HepG2 (cell line): ENCODE data around the gene CISD3. TPM values are rescaled to one million over a fixed set of nuclear protein-coding genes. Genes with fewer than 3 reads are reported as not detected.
A peak's percentile ranks its signal among the peaks of the same experiment; 100 is the strongest.

ENCODE experiments used
- HMG20B ChIP-seq: conservative IDR thresholded peaks from 2 replicates; pipeline ENCODE4 v1.6.1; 2016; ENCODE audit warnings: missing genetic modification reagents, missing compliant biosample characterization
- KDM5A ChIP-seq: fragments of 200-600 bp; sonication (generic); IDR thresholded peaks from 2 replicates; pipeline ENCODE4 v1.7.0; 2018; ENCODE audit warnings: antibody characterized with exemption, mild to moderate bottlenecking, low read length, borderline replicate concordance
- NFKB2 ChIP-seq: sonication (generic); formaldehyde crosslinking; IDR thresholded peaks from 2 replicates; pipeline ENCODE4 v1.4.0; 2020; ENCODE audit warnings: missing genetic modification reagents, borderline replicate concordance
- NR2F2 ChIP-seq: IDR thresholded peaks from 2 replicates; pipeline ENCODE4 v1.6.1; 2012; ENCODE audit warnings: low read depth, inconsistent platforms, borderline replicate concordance
- PHF20 ChIP-seq: sonication (generic); formaldehyde crosslinking; IDR thresholded peaks from 2 replicates; pipeline ENCODE4 v1.5.0; 2020; ENCODE audit warnings: mild to moderate bottlenecking, missing genetic modification reagents
- ZBTB7B ChIP-seq: sonication (generic); formaldehyde crosslinking; IDR thresholded peaks from 2 replicates; pipeline ENCODE4 v1.4.0; 2020; ENCODE audit warnings: missing genetic modification reagents
- ZFP36L1 ChIP-seq: sonication (generic); formaldehyde crosslinking; IDR thresholded peaks from 2 replicates; pipeline ENCODE4 v1.8.0; 2022; ENCODE audit warnings: mild to moderate bottlenecking, missing genetic modification reagents, moderate library complexity
- ZIK1 ChIP-seq: sonication (generic); formaldehyde crosslinking; IDR thresholded peaks from 2 replicates; pipeline ENCODE4 v1.5.0; 2020; ENCODE audit warnings: mild to moderate bottlenecking, low read depth, missing genetic modification reagents, borderline replicate concordance
- ZNF557 ChIP-seq: sonication (generic); formaldehyde crosslinking; IDR thresholded peaks from 2 replicates; pipeline ENCODE4 v1.4.0; 2020; ENCODE audit warnings: missing genetic modification reagents
- ZNF629 ChIP-seq: sonication (generic); formaldehyde crosslinking; conservative IDR thresholded peaks from 2 replicates; pipeline ENCODE4 v1.5.0; 2020; ENCODE audit warnings: missing genetic modification reagents
- ZSCAN31 ChIP-seq: sonication (generic); formaldehyde crosslinking; IDR thresholded peaks from 2 replicates; pipeline ENCODE4 v1.5.0; 2020; ENCODE audit warnings: low read depth, mild to moderate bottlenecking, missing genetic modification reagents
- polyA plus RNA-seq, 8 experiments: library from polyadenylated mRNA; depleted of rRNA in 3 of 8; stranded (reverse) in 7 of 8; unstranded in 1 of 8; fragments of >200 nt; fragmentation: Illumina TruSeq in 4 of 8; extraction: Trizol in 4 of 8; gene quantifications; 2 replicates each; pipeline versions ENCODE4 v1.2.1 to v1.2.3, GENCODE V29; 2011 to 2016; ENCODE audit warnings: low read depth in 4 of 8, missing spikeins in 1 of 8, mixed read lengths in 1 of 8; ENCODE audit not compliant: insufficient read depth in 1 of 8
- total RNA-seq, 5 experiments: library from RNA; depleted of rRNA; stranded (reverse); fragments of >200 nt; fragmentation: Illumina TruSeq; extraction: Trizol; gene quantifications; 2 replicates each; pipeline ENCODE4 v1.2.3, GENCODE V29; 2016; ENCODE audit warnings: low read depth in 1 of 5
- TF ChIP-seq, protein P1 (sequence below): sonication (generic); formaldehyde crosslinking; IDR thresholded peaks from 2 replicates; pipeline ENCODE4 v1.5.0; 2020; ENCODE audit warnings: missing genetic modification reagents, mild to moderate bottlenecking, borderline replicate concordance
- TF ChIP-seq, protein P2 (sequence below): sonication (generic); formaldehyde crosslinking; IDR thresholded peaks from 2 replicates; pipeline ENCODE4 v1.4.0; 2020; ENCODE audit warnings: missing genetic modification reagents
- TF ChIP-seq, protein P3 (sequence below): sonication (generic); formaldehyde crosslinking; conservative IDR thresholded peaks from 2 replicates; pipeline ENCODE4 v1.4.0; 2020; ENCODE audit warnings: missing genetic modification reagents
- TF ChIP-seq, protein P4 (sequence below): sonication (generic); formaldehyde crosslinking; conservative IDR thresholded peaks from 2 replicates; pipeline ENCODE4 v1.4.0; 2020; ENCODE audit warnings: missing genetic modification reagents
- TF ChIP-seq, protein P5 (sequence below): sonication (generic); formaldehyde crosslinking; IDR thresholded peaks from 2 replicates; pipeline ENCODE4 v1.9.0; 2021; ENCODE audit warnings: mild to moderate bottlenecking, missing genetic modification reagents

CISD3 gene
- total and polyA plus RNA-seq, 2 of the 13 experiments (the other 11 are each of a cell fraction or from before 2014, with no cell fraction given) = 30.0 to 34.1 TPM

DNA sequence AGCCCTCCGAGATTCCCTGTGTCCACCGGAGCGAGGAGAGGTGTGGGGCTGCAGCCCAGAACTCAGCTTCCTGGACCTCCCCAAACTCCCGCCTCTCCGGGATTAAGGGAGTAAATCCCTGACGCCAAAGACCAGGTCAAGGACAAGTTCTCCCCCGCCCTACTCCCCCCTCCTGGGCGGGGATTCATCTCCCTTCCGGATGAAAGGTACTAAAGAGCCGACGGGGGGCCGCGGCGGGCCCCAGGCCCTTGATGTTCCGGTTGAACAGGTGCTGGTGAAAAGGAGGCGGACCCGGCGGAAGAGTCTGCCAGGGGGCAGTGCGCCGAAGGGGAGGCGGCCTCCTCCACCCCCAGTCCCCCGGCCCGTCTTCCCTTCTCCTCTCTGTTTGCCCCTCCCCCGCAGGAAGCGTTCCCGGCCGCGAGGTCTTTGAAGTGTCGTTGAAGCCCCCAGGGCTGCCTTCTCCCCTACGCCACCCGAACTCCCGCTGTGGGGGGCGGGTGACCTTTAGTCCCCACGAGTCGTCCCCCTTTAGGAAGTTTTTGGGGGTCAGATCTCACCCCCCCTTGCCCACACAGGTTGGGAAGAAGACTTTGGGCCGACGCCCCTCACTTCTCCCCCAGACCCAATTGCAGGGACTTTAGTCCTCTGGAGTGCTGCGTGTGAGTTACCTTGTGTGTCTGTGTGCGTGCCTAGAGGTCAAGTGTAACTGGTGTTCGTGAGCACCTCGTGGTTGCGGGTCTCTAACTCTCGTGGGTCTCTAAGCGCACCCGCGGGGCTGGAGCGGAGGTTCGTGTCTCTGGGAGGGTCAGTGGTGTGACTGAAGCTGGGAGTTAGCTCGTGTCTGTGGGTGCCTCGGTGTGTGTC, 26.2 kb upstream of the CISD3 start (continued):
- TF ChIP-seq, protein P1, sequence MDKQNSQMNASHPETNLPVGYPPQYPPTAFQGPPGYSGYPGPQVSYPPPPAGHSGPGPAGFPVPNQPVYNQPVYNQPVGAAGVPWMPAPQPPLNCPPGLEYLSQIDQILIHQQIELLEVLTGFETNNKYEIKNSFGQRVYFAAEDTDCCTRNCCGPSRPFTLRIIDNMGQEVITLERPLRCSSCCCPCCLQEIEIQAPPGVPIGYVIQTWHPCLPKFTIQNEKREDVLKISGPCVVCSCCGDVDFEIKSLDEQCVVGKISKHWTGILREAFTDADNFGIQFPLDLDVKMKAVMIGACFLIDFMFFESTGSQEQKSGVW = no peak
- TF ChIP-seq HMG20B (CRISPR knock-in tag) (peak; percentile 97), ZNF557 (peak; percentile 59), KDM5A (peak; percentile 55; the same call in 1 of the 2 replicates), NFKB2 (peak; percentile 92; the same call in 1 of the 2 replicates), ZBTB7B (CRISPR knock-in tag) (peak; percentile 97), PHF20 (peak; percentile 68), ZFP36L1 (CRISPR knock-in tag) (no peak), ZIK1 (CRISPR knock-in tag) (no peak), ZSCAN31 (peak; percentile 92), NR2F2 (peak; percentile 93), ZNF629 (CRISPR knock-in tag) (no peak)
- TF ChIP-seq, protein P2, sequence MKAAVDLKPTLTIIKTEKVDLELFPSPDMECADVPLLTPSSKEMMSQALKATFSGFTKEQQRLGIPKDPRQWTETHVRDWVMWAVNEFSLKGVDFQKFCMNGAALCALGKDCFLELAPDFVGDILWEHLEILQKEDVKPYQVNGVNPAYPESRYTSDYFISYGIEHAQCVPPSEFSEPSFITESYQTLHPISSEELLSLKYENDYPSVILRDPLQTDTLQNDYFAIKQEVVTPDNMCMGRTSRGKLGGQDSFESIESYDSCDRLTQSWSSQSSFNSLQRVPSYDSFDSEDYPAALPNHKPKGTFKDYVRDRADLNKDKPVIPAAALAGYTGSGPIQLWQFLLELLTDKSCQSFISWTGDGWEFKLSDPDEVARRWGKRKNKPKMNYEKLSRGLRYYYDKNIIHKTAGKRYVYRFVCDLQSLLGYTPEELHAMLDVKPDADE = no peak
- TF ChIP-seq, protein P3, sequence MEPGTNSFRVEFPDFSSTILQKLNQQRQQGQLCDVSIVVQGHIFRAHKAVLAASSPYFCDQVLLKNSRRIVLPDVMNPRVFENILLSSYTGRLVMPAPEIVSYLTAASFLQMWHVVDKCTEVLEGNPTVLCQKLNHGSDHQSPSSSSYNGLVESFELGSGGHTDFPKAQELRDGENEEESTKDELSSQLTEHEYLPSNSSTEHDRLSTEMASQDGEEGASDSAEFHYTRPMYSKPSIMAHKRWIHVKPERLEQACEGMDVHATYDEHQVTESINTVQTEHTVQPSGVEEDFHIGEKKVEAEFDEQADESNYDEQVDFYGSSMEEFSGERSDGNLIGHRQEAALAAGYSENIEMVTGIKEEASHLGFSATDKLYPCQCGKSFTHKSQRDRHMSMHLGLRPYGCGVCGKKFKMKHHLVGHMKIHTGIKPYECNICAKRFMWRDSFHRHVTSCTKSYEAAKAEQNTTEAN (CRISPR knock-in tag) = peak; percentile 61; the same call in 1 of the 2 replicates
- TF ChIP-seq, protein P4, sequence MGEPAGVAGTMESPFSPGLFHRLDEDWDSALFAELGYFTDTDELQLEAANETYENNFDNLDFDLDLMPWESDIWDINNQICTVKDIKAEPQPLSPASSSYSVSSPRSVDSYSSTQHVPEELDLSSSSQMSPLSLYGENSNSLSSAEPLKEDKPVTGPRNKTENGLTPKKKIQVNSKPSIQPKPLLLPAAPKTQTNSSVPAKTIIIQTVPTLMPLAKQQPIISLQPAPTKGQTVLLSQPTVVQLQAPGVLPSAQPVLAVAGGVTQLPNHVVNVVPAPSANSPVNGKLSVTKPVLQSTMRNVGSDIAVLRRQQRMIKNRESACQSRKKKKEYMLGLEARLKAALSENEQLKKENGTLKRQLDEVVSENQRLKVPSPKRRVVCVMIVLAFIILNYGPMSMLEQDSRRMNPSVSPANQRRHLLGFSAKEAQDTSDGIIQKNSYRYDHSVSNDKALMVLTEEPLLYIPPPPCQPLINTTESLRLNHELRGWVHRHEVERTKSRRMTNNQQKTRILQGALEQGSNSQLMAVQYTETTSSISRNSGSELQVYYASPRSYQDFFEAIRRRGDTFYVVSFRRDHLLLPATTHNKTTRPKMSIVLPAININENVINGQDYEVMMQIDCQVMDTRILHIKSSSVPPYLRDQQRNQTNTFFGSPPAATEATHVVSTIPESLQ (CRISPR knock-in tag) = peak; percentile 7; the same call in 1 of the 2 replicates
- TF ChIP-seq, protein P5, sequence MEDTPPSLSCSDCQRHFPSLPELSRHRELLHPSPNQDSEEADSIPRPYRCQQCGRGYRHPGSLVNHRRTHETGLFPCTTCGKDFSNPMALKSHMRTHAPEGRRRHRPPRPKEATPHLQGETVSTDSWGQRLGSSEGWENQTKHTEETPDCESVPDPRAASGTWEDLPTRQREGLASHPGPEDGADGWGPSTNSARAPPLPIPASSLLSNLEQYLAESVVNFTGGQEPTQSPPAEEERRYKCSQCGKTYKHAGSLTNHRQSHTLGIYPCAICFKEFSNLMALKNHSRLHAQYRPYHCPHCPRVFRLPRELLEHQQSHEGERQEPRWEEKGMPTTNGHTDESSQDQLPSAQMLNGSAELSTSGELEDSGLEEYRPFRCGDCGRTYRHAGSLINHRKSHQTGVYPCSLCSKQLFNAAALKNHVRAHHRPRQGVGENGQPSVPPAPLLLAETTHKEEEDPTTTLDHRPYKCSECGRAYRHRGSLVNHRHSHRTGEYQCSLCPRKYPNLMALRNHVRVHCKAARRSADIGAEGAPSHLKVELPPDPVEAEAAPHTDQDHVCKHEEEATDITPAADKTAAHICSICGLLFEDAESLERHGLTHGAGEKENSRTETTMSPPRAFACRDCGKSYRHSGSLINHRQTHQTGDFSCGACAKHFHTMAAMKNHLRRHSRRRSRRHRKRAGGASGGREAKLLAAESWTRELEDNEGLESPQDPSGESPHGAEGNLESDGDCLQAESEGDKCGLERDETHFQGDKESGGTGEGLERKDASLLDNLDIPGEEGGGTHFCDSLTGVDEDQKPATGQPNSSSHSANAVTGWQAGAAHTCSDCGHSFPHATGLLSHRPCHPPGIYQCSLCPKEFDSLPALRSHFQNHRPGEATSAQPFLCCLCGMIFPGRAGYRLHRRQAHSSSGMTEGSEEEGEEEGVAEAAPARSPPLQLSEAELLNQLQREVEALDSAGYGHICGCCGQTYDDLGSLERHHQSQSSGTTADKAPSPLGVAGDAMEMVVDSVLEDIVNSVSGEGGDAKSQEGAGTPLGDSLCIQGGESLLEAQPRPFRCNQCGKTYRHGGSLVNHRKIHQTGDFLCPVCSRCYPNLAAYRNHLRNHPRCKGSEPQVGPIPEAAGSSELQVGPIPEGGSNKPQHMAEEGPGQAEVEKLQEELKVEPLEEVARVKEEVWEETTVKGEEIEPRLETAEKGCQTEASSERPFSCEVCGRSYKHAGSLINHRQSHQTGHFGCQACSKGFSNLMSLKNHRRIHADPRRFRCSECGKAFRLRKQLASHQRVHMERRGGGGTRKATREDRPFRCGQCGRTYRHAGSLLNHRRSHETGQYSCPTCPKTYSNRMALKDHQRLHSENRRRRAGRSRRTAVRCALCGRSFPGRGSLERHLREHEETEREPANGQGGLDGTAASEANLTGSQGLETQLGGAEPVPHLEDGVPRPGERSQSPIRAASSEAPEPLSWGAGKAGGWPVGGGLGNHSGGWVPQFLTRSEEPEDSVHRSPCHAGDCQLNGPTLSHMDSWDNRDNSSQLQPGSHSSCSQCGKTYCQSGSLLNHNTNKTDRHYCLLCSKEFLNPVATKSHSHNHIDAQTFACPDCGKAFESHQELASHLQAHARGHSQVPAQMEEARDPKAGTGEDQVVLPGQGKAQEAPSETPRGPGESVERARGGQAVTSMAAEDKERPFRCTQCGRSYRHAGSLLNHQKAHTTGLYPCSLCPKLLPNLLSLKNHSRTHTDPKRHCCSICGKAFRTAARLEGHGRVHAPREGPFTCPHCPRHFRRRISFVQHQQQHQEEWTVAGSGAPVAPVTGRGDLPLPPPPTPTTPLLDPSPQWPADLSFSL (CRISPR knock-in tag) = no peak
